ENCODE results near the gene SPAG17.

Gene SPAG17

GRCh38 chr1:118136187-118136941 lies 48.7 kb downstream of the SPAG17 start:
- intact Hi-C loops (cut with DNase I; ENCODE audit: low total_unique reads) = no loop called here
- H3K27ac ChIP-seq = no peak overlapping the region
- TF ChIP-seq CTCF (IDR thresholded peaks at IDR 0.05) = no peak
- H3K27me3 ChIP-seq = no peaks in the 10 kb centered on the region
- no peaks in the 10 kb centered on the region for H3K9me3 ChIP-seq
- no peak for DNase-seq
- no peaks in the 10 kb centered on the region for H3K36me3 ChIP-seq
- H3K4me3 ChIP-seq = no peak overlapping the region
- peaks cover 0 to 4% (median 0%) of the 10 kb centered on the region in 4 donors for H3K4me1 ChIP-seq

- intact Hi-C loops (cut with DNase I; ENCODE audit: low total_unique reads) = no loop called here
- TF ChIP-seq CTCF (IDR thresholded peaks at IDR 0.05) = no peak
Measured at GRCh38 chr1:118132000-118132399, 53.0 kb downstream of the SPAG17 start.

GRCh38 chr1:118128761-118129160 lies 56.3 kb downstream of the SPAG17 start:
- no peaks in the 10 kb centered on the region for H3K9me3 ChIP-seq
- intact Hi-C loops (cut with DNase I; ENCODE audit: low total_unique reads) = no loop called here
- H3K36me3 ChIP-seq = no peaks in the 10 kb centered on the region
- no peak for DNase-seq
- no peak overlapping the region for H3K4me3 ChIP-seq
- H3K27me3 ChIP-seq = no peaks in the 10 kb centered on the region
- no peak overlapping the region for H3K27ac ChIP-seq
- no peak for TF ChIP-seq CTCF (IDR thresholded peaks at IDR 0.05)
- H3K4me1 ChIP-seq = no peaks in the 10 kb centered on the region

More at GRCh38 chr1:118132000-118132399, 53.0 kb downstream of the SPAG17 start:
- Histone ChIP-seq H3K9me3 (no peaks in the 10 kb centered on the region), H3K4me3 (no peak overlapping the region), H3K36me3 (no peaks in the 10 kb centered on the region), H3K4me1 (peaks cover 0 to 4% (median 0%) of the 10 kb centered on the region in 4 donors), H3K27ac (no peak overlapping the region), H3K27me3 (no peaks in the 10 kb centered on the region)
- no peak for DNase-seq

- intact Hi-C loops (cut with DNase I; ENCODE audit: low total_unique reads) = no loop called here
- Histone ChIP-seq H3K27me3 (no peaks in the 10 kb centered on the region), H3K27ac (no peak overlapping the region), H3K4me3 (no peak overlapping the region), H3K36me3 (no peaks in the 10 kb centered on the region), H3K9me3 (no peaks in the 10 kb centered on the region), H3K4me1 (no peaks in the 10 kb centered on the region)
- no peak for TF ChIP-seq CTCF (IDR thresholded peaks at IDR 0.05)
- no peak for DNase-seq
Measured at GRCh38 chr1:118124064-118124463, 61.0 kb downstream of the SPAG17 start.

- TF ChIP-seq CTCF (IDR thresholded peaks at IDR 0.05) = no peak
- Histone ChIP-seq H3K4me3 (no peak overlapping the region), H3K27ac (no peak overlapping the region), H3K4me1 (peaks cover 0 to 3% (median 2%) of the 10 kb centered on the region in 4 donors), H3K9me3 (no peaks in the 10 kb centered on the region), H3K36me3 (no peaks in the 10 kb centered on the region), H3K27me3 (no peaks in the 10 kb centered on the region)
- DNase-seq = no peak
- intact Hi-C loops (cut with DNase I; ENCODE audit: low total_unique reads) = no loop called here
Measured at GRCh38 chr1:118123116-118123839, 61.8 kb downstream of the SPAG17 start.
